Activated CD8-positive, alpha-beta memory T cell treated with anti-CD3 and anti-CD28 coated beads, Interleukin-2, amount 50 U/mL, for 24 hours (primary cell): ENCODE measurements around the gene TESPA1.

Experiments used
- DNase-seq: peaks from one replicate; pipeline ENCODE4 v3.0.0-alpha.2; 2020; ENCODE audit errors: extremely low read depth

Gene TESPA1

DNA sequence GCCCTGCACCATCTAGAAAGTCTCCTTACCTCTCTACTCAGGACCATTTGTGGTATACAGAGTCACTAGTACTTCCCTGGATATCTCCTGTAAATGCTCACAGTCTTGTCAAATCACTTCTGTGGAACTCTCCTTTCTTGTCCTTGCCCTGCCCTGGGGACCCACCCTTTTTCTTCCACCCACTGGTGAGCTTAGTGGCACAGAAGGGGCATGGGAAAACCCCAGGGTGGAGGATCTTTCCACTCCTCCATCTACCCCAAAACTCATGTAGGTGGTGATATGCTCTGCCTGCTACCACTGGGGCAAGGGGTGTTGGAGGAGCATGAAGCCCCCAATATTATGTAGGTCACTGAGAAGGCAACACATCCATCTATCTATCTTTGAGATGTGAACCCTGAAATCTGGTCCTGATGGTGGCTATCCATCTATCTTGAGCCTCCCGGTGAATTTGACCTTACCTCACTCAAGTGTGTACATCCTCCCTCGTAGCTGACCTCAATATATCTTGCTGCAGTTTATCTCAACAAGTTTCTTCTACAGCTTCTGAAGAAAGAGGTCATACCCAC is 943 bp downstream of the TESPA1 start:
- DNase-seq: no peak

DNA sequence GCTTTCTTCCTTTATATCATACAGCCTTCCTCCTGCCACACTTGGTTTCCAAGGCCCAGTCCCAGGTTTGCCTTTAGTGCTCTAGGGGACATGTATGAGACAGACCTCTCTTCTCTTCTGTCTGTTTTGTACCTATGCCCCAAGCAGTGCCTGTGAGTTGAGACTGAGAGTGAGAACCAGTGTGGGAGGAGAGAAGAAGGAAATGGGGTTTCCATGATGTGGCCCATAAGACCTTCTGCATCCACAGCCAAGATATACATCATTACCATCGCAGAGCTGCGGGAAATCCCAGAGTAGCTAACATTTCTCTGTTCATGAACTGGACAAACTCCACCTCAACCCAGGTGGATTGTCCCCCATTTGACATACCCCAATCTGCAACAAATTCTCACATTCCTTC is 2.8 kb downstream of the TESPA1 start:
- no peak for DNase-seq

DNA sequence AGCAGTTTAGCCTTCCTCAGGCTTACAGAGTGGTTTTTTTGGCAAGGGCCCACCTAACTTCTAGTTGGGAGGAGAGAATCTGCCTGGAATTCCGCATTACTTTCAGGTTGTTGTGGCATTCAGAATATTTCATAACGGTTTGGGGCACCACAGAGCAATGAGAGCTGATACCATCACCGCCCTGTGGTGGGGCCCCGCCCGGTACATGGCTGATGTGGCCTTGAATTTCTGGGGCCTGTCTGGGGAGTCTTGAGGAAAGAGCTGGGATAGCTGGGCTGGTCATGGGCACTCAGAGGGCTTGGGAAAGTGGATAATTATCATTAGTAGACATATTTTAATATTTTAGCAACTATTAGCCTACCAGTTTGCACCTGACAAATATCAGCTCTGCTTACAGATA is 4.2 kb downstream of the TESPA1 start:
- no peak for DNase-seq

DNA sequence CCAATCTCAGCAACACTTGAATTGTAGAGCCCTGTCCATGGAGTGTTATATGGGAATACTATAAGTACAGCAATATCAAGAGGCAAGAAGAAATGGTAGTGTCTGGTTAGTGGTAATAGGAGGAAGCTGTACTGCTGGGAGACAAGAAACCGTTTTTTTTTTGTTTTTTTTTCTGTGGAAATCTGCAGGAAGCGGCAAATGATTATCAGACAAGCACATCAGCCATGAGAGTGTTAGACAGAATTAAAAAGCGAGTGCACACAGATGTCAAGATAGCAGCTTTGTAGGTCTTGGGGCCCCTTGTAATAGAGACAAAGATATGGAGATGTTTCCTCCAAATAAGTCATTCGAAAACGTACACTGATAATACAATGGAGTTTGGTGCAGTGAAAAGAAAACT is 6.7 kb downstream of the TESPA1 start:
- DNase-seq: no peak

DNA sequence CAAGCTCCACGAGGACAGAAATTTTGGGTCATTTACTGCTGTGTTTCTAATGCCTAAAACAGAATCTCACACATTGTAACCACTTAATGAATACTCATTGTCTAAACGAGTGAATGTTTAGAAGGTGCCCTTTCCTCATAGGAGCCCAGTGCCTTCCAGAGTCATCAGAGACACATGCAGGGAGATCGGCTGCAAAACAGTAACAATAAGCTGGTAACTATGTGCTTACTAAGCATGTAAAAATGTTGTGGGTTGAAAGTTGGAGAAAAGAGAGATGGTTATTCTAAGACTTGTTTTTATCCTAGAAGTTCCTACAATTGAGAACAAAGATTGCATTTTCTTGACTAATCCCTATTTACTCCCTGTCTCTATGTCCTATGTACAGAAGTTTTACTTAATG is 7.4 kb downstream of the TESPA1 start:
- DNase-seq: no peak

DNA sequence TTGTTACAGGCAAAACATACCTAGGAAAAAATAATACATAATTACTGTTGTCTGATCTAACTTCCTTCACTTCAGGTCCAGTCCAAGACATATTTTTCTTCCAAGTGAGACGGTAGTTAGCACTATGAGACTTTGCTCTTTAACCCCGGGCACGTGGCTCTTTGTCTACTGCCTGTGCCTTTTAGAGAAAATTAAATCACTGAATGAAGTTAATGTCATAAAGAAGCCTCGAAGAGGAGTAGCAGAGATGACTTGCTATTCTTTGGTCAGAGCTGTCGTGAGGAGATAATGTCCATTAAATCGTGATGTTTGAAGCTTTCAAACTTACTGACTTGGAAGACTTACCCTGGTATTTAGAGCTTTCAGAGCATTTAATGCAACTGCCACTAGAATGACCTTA is 8.7 kb downstream of the TESPA1 start:
- no peak for DNase-seq

DNA sequence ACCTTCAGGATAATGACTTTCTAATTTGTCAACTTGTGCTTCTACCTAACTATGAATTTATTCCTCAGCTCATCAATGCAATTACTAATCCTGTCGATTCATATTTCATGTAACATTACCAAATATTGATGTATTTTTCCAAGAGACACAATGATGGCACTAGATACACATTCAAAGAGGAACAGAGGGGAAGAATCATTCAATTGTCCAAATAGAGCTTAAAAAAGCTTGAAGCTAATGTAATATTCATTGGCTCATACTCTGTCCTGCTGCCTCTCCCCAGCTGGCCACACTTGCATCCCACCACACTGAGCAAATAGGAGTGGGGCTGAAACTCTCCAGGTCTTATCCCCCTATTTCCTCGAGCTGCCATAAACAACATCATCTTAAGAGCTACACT is 9.3 kb downstream of the TESPA1 start:
- no peak for DNase-seq

DNA sequence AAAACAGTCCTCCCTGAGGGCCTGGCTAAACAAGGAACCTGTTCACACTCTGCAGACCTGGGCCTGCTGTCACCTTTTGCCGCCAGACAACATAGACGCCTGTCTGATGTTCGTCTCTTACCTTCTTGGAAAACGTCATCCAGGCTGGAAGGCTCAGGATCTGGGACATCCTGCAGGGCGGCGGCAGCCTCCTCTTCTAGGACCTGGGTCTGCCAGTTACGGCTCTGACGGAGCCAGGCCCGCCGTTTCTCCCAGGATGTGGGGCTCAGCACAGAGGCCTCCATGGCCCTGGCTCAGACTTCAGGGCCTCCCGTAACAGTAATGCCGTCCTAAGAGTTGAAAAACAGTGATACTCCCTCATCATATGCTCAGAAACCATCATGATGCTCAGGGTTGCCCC is 10.3 kb downstream of the TESPA1 start:
- DNase-seq: no peak

DNA sequence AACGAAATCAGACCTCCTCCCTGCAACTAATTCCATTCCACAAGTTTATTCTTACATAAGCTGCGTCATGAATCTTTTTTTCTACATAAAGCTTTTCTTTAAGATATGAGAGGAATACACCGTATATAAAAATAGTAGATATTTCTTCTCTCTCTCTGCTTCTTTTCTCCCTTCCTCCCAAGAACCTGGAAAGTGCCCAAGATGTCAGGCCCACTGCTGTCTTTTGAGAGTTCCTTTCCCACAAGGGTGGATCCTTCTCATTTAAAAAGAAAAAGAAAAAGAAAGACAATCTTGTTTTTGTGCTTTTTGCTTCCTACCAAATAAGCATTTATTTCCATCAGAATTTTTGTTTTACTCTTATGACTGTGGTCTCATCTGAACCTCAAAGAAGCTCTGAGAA is 11.0 kb downstream of the TESPA1 start:
- DNase-seq: no peak

DNA sequence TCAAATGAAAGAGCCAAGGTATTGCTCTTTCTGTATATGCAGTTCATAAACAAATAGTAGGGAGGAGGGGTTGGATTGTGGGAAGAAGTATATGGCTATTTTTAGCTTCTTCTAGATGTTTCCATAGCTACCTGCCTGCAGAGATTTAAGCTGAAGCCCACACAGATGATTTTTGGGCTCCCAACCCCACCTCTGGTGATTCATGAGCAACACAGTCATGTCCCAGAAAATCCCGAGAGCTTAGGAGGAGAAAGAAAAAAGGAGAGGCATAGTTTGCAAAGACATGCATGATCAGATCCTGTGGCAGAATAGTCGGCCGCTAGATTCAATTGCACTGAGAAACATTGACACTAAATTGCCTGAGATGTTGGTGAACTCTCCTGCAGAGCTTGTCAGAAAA is 13.8 kb downstream of the TESPA1 start:
- no peak for DNase-seq

DNA sequence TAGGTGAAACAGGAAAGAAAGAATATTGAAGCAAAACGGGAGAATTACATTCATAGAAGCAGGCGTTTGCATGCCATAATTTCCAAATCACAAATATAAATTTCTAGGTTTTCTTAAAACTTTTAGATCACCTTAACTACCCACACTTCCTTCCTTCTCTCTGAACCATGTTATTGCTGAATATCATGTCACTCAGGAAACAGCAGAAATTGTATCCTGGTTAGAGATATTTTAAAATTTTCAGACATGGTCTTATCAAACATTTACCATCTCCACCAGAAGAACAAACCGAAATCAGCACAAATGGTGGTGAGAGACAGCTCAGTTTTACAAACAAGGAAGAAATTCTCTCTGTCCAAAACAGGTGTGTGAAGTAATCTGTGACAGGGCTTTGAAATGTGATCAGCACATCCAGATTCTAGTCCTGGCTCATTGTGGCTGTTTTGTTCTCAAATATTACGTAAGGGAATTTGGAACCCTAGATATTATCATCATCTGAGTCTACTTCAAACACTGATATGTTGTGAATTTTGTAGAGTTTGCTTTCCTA is 16.3 kb downstream of the TESPA1 start:
- DNase-seq: no peak

DNA sequence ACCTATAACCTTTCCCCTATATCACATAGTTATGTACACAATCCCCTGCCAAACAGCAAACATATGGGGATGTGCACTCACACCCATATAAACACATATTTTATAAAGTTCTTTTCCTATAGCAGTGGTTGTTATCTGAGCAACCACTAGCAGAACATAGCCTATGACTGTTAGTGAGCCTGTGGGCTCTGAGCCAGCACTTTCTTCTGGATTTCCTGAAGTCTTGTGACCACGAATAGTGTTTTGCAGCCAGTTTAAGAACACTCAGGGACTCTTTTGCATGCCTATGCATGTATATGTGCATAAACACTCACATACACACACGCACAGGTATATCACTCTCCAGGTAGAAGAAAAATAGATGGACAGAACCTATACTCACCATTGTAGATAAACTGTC is 17.1 kb downstream of the TESPA1 start:
- no peak for DNase-seq

DNA sequence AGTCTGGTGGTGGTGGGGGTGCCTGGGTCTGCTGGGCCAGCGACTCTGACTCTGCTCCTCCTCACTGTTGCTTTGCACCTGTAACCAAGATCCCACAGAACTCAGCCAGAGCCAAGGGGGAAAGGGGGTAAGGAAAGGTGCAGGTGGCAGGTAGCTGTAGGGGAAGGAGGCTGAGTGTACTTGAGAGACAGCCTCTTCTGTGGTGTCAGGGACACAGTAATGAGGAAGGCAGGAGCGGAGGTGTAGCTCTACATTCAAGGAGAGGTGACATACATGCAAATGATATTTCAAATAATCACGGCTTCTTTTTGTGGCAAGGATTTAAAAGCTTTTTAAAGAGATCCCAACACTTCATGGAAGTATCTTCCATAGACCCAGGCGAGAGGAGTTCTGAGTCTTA is 23.4 kb downstream of the TESPA1 start:
- no peak for DNase-seq

DNA sequence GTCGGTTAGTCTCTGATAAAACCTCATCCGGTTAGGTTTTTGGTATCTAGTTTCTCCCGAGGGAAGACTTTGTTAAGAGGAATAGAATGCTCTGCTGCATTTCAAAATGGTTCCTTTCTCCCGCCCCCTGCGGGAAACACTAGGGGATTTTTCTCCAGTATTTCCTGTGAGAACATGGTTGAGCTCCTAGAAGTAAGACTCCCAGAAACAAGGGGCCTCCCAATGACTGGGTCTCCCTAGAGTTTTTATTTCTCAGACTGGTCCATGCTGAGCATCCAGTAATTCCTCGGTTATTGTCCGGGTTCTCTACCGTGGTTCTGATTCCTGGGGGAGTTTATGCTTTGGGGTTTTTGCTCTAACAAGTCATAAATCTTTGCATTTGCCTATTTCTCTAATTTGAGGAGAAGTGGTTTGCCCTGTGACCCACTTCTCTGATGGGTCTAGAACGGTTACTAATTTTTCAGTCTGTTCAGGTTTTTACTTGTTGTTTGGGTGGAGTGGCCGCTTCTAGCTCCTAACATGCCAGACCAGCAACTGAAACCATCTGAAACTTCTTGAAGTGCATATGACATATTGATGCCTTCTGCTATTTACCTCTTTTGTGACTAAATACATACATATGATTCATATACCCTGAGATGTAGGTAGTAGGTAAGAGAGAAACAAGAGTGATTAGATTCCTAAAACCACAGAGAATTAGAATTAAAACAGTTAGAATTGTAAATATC is 25.1 kb downstream of the TESPA1 start:
- DNase-seq: no peak

DNA sequence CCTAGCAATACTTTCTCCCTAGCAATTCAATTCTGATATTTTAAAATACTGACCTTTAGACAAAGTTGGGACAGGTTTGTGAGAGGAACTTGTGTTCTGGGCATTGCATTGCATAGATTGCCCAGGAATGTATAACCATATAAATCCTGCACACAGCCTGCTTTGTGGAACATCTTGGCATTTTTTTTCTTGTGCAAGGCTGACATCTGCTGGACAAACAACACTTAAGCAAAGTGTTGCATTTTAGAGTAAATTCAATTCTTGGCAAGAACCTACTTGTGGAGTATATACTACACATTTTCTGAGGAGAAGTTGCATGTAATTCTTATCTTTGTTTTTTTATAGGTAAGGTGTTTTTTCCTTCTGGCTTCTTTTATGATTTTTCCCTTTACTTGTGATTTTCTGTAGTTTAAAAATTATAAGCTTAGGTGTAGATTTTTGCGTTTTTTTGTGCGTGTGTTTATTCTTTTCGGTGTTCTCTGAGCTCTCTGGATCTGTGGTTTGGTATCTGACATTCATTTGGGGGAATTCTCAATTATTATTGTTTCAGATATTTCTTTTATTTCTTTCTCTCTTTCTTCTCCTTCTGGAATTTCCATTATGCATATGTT is 26.4 kb downstream of the TESPA1 start:
- no peak for DNase-seq

DNA sequence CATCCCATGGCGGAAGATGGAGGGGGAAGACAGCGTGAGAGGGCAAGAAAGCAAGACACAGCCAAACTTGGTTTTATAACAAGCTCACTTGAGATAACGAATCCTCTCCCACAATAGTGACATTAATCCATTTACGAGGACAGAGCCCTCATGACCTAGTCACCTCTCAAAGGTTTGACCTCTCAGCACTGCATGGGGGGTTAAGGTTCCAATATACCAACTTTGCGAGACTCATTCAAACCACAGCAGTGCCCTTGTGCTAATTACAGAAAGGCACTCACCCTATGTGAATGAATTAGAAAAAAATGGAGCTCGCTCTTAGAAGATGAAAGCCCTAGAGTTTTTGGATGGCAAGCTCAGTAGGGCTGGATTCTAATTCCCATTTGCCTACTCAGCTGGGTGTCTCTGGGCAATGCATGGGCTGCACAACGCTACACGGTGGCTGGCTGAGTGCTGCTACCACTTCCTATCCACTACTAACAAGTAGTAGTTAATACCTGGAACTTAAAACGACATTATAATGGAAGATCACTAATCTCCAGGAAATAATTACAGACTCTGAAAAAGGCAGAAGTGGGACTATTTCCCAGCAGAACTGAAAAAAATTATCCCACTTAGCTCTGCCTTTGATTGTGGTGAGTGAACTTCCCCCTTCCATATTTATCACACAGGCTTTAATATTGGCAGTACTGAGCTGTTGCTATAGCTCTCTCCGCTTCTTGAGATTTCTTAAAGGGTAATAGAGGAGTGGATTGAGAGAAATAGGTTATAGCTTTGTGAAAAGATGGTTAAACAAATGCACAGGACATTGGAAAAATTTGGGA is 27.5 kb downstream of the TESPA1 start:
- no peak for DNase-seq

DNA sequence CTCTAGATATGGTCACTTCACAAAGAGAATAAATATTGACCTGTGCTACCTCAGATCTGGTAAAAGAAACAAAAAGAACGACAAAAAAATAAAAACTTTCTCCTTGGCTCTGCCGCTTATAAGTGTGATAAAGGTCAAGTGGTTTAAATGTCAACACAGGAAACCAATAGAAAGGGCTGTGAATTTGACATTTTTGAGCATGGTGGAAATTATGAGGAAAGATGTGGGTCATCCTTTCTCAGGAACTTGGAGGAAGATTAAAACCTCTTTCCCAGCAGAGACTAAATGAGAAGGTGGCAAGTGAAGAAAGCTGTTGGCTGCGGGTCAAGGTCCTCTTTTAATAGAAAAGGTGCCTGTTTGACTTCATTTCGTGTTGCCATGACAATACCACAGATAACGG is 28.2 kb downstream of the TESPA1 start:
- DNase-seq: no peak

DNA sequence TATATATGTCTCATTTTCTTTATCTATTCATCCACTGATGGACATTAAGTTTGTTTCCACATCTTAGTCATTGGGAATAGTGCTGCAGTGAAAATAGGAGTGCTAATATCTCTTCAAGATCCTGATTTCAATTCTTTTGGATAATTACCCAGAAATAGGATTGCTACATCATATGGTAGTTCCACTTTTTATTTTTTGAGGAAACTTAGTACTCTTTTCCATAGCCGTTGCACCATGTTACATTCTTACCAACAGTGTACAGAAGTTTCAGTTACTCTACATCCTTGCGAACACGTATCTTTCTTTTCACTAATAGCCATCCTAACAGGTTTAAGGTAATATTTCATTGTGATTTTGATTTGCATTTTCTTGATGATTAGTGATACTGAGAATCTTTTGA is 29.8 kb downstream of the TESPA1 start:
- DNase-seq: no peak

DNA sequence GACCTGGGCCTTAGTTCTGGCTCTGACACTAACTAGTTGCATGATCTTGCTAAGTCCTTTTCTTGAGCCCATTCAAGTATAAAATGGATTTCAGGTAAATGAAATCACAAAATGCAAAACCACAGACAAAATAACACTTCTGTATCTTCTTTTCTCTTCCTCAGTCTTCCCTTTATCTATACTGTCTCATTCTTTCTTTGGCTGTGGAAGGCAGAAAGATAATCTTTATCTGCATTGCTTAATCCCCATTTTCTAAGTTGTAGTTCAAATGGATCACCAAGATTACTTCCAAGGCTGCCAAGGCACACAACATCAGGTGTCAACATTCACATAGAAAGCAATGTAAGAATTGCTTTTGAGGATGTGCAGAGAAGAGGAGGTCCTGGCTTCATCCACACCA is 30.3 kb downstream of the TESPA1 start:
- DNase-seq: no peak

DNA sequence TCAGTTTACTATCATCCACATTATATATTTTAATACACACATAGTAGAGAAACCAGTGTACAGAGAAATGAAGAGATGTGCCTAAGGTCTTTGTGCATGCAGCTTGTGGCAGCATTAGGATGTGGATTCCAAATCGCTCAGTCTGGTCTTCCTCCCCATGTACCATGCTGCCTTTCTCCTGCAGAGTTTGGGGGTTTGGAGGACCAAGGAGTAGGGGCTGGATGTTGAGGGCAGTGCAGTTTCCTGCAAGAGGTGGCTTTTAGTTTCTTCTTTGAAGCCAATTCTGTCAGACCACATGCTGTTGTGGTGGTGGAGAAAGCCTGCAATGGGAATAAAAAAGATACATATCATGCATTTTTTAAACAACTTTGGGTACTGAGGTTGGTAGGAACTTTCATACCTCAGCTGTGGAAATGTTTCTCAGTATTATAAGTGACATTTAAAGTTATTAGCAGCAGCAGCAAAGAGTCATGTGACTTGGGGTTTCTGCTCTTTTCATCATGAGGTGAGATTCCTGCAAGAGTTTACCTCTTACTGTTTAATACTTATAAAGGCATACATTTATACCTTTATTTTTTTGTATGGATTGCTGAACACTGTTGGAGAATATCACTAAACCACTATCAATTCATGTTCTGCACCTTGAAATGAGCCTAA is 34.4 kb downstream of the TESPA1 start:
- no peak for DNase-seq

DNA sequence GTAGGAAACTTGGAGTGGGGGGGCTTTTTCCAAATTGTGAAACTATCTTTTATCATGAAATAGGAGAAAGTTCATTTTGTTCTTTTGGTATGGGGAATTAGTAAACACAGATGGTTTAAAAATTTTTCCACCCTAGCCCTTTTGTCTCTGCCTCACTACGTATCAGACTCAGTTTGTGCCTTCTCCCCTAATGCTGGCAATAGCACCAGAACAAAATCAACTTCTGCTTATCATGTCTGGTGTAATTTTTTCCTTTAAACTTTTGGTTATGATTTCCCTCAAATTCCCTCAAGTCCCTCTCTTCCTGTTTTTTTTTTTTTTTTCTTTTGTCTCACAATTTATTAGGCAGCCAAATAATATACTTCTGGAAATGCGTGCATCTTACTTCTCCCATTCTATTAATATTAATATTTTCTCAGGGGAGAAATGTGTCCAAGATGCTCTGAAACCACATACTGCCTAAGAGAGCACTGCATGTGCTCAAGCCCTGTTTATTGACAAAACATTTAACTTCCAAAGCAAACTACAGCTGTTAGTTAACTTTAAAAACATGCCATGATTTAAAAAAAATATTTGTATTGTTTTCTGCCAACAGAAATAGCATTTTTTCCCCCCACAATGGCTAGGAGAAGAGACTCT is 35.4 kb downstream of the TESPA1 start:
- no peak for DNase-seq
